Fibroblast of skin of left biceps (primary cell): ENCODE measurements around the gene CDKN1B.

Experiments
- DNase-seq, 2 experiments: peaks; one replicate each; pipeline ENCODE4 v3.0.0-alpha.2; 2013; ENCODE audit warnings: low read depth in 2 of 2

The CDKN1B gene

GRCh38 chr12:12759234-12759915 lies 42.2 kb downstream of the CDKN1B start:
- no peak for DNase-seq

GRCh38 chr12:12764824-12765223 lies 47.7 kb downstream of the CDKN1B start:
- no peak for DNase-seq

- no peak for DNase-seq
Observed at GRCh38 chr12:12770262-12770661, 53.1 kb downstream of the CDKN1B start.
